ENCODE measurements around the gene CLDN25.

DNA sequence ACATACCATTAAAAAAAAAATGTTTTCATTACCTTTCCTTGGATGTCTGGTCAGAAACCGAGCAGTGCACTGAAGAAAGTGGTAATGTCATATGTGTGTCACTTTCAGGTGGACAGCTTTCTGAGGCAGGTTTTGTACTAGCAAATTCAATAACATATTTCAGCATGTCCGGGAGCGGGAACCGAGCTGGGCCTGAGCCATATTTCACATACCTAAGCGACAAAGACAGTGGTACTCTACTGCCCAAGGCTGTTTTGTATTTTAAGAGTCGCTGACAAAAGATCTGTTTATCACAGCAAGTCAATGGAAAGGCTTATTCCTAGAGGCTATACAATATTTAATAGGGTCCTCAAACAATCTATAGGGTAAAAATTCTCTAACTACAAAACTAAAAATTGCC lies 38.0 kb downstream of the CLDN25 start:
- TF ChIP-seq POLR2A (IDR thresholded peaks at IDR 0.05), result no peak
- TF ChIP-seq, protein P1, sequence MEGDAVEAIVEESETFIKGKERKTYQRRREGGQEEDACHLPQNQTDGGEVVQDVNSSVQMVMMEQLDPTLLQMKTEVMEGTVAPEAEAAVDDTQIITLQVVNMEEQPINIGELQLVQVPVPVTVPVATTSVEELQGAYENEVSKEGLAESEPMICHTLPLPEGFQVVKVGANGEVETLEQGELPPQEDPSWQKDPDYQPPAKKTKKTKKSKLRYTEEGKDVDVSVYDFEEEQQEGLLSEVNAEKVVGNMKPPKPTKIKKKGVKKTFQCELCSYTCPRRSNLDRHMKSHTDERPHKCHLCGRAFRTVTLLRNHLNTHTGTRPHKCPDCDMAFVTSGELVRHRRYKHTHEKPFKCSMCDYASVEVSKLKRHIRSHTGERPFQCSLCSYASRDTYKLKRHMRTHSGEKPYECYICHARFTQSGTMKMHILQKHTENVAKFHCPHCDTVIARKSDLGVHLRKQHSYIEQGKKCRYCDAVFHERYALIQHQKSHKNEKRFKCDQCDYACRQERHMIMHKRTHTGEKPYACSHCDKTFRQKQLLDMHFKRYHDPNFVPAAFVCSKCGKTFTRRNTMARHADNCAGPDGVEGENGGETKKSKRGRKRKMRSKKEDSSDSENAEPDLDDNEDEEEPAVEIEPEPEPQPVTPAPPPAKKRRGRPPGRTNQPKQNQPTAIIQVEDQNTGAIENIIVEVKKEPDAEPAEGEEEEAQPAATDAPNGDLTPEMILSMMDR (IDR thresholded peaks at IDR 0.05 in 8 of 11, conservative IDR thresholded peaks at IDR 0.05 in 3 of 11), result no peak
- no peak for TF ChIP-seq POLR2AphosphoS5 (IDR thresholded peaks at IDR 0.05)

All from spleen (tissue), 7 donors.